GM04503 (cell line): ENCODE measurements around the gene QSER1.
"Not testable (repeated sequence)": the region's sequence is repeated elsewhere in the genome, so short reads cannot be mapped to it uniquely, and the experiment has no call there.

Experiments used
- DNase-seq: peaks from one replicate; pipeline ENCODE4 v3.0.0-alpha.2; 2012; ENCODE audit warnings: low read depth

The QSER1 gene

GRCh38 chr11:32935462-32936029 is 42.9 kb downstream of the QSER1 start:
- no peak for DNase-seq

- not testable (repeated sequence) for DNase-seq
Measured at GRCh38 chr11:32936178-32936577, 43.6 kb downstream of the QSER1 start.

- not testable (repeated sequence) for DNase-seq
Measured at GRCh38 chr11:32937283-32937682, 44.7 kb downstream of the QSER1 start.

GRCh38 chr11:32939046-32939445 is 46.4 kb downstream of the QSER1 start:
- no peak for DNase-seq

GRCh38 chr11:32939866-32940265 is 47.3 kb downstream of the QSER1 start:
- no peak for DNase-seq

- no peak for DNase-seq
Measured at GRCh38 chr11:32940865-32941264, 48.3 kb downstream of the QSER1 start.

GRCh38 chr11:32947978-32948377 is 55.4 kb downstream of the QSER1 start:
- DNase-seq = no peak

GRCh38 chr11:32949739-32950138 is 57.1 kb downstream of the QSER1 start:
- no peak for DNase-seq

- DNase-seq = no peak
Measured at GRCh38 chr11:32952421-32952820, 59.8 kb downstream of the QSER1 start.

GRCh38 chr11:32953700-32954099 is 61.1 kb downstream of the QSER1 start:
- no peak for DNase-seq

- DNase-seq = peak; percentile 9
Measured at GRCh38 chr11:32960553-32961164, 68.0 kb downstream of the QSER1 start.

- DNase-seq = no peak
Measured at GRCh38 chr11:32962016-32962415, 69.4 kb downstream of the QSER1 start.

GRCh38 chr11:32963721-32964120 is 71.1 kb downstream of the QSER1 start:
- DNase-seq = no peak

- no peak for DNase-seq
Measured at GRCh38 chr11:32968541-32968940, 75.9 kb downstream of the QSER1 start.

GRCh38 chr11:32972233-32972632 is 79.6 kb downstream of the QSER1 start:
- DNase-seq = not testable (repeated sequence)

GRCh38 chr11:32972781-32973180 is 80.2 kb downstream of the QSER1 start:
- no peak for DNase-seq

- no peak for DNase-seq
Measured at GRCh38 chr11:32982626-32983025, 90.0 kb downstream of the QSER1 start.

GRCh38 chr11:32983506-32983905 is 90.9 kb downstream of the QSER1 start:
- DNase-seq = no peak

GRCh38 chr11:32985600-32985999 is 93.0 kb downstream of the QSER1 start:
- DNase-seq = no peak

- no peak for DNase-seq
Measured at GRCh38 chr11:32987851-32988250, 95.2 kb downstream of the QSER1 start.

GRCh38 chr11:32990481-32990880 is 97.9 kb downstream of the QSER1 start:
- DNase-seq = no peak

GRCh38 chr11:32991427-32991826 is 98.8 kb downstream of the QSER1 start:
- DNase-seq = no peak

- no peak for DNase-seq
Measured at GRCh38 chr11:32991898-32992297, 99.3 kb downstream of the QSER1 start.

- peak; percentile 83 for DNase-seq
Measured at GRCh38 chr11:33000181-33000580, 107.6 kb downstream of the QSER1 start.
